Hematopoietic multipotent progenitor cell treated with erythropoietin and hydrocortisone succinate and interleukin-3 and kit ligand, for 4 days (in vitro differentiated cells): Measurements from ENCODE around the gene COL5A3.
"Not testable (repeated sequence)": the region's sequence is repeated elsewhere in the genome, so short reads cannot be mapped to it uniquely, and the experiment has no call there.

Experiments used
- DNase-seq: peaks from one replicate; pipeline ENCODE4 v3.0.0-alpha.2; 2015

COL5A3 gene

GRCh38 chr19:10010247-10010691 lies at the start of gene COL5A3:
Gene COL5A3 (minus strand): TSS chr19:10010504. CDS start chr19:10010385, 119 bp downstream.
- no peak for DNase-seq

DNA sequence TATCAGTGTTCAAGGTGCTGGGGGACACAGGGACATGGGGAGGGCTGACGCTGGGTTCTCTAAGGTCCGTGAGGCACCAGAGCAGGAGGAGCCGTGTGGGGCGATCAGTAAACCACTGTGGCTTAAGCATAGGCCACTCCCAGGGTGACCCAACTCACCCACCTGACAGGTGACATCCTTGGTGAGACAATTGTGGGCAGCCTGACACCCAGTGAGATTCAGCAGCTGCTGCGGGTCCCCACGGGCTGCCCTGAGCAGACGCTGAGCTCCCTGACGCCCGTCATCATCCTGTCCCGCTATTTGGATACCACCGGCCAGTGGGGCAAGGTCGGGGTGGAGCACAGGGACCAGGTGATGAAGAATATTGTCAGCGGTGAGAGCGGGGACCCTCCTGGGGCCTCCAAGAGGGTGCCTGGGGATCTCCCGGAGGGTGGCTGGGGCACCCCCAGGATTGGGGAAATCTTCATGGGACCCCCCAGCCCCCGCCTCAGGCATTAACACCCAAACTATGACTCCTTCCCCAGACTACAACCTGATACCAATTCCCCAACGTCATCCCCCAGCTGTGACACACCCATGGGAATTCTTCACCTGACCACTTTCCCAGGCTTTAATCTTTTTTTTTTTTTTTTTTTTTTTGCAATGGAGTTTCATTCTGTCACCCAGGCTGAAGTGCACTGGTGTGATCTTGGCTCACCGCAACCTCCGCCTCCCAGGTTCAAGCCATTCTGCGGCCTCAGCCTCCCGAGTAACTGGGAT lies 42.5 kb upstream of the COL5A3 start:
- no peak for DNase-seq

DNA sequence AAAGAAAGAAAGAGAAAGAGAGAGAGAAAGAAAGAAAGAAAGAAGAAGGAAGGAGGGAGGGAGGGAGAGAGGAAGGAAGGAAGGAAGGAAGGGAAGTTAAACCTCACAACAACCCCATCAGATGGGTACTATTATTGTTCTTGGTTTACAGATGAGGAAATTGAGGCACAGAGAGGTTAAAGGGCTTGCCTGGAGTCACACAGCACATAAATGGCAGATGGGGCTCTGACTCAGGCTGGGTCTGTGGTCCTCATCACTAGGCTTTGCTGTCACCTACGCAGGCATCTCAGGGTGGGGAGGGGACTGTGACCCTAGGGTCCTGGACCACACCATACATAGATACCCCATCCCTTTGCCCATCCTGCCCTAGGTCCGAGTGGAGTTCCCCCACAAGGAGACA lies 39.3 kb upstream of the COL5A3 start:
- no peak for DNase-seq

- DNase-seq, result no peak
Observed at GRCh38 chr19:10045371-10045770, 35.1 kb upstream of the COL5A3 start.

GRCh38 chr19:10044390-10044789 lies 34.1 kb upstream of the COL5A3 start:
- DNase-seq, result no peak

DNA sequence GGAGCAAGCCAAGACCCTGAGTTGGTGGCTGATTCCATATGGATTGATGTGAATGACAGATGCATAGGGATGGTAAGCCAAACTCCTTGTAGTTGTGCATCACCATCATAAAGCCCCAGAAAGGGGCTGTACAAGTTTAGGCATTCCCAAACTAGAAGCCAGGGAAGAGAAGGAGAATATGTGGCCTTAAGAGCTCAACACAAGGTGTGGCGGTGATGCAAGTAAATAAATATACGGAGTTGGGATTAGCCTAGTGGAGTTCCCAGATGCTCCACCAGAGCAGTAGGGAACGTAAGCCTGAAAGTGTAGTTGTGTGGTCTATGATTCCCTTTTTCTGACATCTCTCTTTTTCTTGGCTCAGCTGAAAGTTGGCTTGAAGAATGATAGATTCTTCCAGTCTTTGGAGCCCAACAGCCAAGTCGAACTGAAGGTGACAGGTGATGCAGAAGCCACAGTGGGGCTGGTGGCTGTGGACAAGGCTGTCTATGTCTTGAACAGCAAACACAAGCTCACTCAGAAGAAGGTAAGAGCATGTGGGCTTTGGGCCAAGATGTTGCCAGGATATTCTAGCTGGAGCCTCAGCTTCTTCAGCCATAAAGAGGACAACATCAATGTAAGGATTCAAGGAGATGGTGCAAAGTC lies 33.1 kb upstream of the COL5A3 start:
- peak; percentile 15 for DNase-seq

DNA sequence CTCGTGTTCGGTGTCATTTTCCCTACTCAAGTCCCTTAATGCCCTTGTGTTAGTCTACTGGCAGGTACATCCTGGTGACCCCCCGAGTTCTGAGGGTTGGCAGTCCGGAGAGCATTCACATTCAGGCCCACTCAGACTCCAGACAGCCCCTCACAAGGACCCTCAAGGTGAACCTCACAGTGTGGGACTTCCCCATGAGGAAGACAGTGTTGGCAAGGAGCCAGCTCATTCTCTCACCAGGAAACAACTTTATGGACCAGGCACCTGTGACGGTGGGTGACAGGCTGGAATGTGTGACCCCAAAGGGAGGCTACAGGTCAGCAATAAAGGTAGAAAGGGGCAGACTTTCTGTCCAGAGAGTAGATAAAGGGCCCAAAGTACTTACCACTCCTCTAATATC lies 27.5 kb upstream of the COL5A3 start:
- no peak for DNase-seq

- DNase-seq, result no peak
Observed at GRCh38 chr19:10037367-10037766, 27.1 kb upstream of the COL5A3 start.

DNA sequence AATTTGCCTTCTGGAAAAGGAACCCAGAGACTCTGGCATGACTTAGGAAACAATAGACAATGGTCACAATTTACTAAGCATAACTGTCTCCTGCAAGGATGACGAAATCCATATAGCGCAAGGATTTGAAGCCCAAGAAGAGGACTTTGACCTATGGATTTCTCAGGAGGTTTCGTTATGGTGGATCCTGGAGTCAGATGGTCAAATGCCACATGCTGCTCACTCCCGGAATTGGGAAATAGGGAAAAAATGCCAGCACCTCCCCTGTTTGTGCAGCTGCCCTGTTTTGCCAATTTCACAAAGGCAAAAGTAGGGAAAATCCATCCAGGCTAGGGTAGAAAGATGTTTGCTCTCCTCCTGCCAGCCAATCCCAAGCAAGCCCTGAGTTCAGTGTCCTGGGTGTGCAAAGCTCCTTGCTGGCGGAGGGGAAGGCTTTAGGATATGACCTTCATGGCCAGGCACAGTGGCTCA lies 26.3 kb upstream of the COL5A3 start:
- DNase-seq, result no peak

GRCh38 chr19:10033614-10034013 lies 23.3 kb upstream of the COL5A3 start:
- DNase-seq, result no peak

DNA sequence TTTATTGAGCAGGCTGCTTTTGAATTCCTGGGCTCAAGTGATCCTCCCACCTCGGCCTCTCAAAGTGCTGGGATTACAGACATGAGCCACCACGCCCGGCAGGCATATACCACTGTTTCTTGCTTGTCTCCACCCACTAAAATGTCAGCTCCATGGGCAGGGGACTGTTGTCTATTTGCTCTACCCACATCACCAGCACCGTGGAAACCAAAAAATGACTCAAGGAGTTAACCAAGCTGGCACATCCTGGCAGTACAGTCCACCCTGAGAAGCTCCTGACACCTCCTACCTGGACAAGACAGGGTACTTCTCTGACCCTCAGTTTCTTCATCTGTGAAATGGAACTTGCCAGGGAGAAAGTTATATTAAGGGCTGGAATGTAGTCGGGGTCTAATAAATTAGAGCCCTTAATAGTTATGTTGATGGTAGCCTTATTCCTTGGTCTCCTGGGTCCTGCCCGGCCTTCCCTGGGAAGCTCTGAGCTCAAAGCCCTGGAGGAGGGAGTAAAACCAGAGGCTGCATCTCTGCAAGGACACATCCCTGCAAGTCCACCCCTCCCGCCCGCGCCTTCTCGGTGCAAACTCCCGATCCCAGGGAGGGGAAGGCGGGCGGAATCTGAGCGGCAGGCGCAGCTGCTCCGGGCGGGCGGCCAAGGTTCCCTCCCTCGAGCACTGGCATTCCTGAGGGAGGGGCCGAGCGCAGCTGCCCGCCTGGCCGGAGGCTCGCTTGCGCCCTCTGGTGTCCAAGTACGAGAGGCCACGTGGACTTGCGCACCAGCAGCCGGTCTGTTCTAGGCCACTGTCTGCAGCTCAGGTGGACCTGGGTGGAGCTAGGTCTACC lies 17.1 kb upstream of the COL5A3 start:
- peak; percentile 86 for DNase-seq

- no peak for DNase-seq
Observed at GRCh38 chr19:10026744-10027143, 16.4 kb upstream of the COL5A3 start.

DNA sequence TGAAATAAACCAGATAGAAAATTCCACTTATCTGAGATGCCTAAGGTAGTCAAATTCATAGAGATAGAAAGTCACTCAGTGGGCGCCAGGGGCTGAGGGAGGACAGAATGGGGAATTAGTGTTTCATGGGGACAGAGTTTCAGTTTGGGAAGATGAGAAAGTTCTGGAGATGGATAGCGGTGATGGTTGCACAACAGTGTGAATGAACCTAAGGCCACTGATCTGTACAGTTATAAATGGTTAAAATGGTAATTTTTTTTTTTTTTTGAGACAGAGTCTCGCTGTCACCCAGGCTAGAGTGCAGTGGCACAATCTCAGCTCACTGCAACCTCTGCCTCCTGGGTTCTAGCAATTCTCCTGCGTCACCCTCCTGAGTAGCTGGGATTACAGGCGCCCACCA lies 12.8 kb upstream of the COL5A3 start:
- not testable (repeated sequence) for DNase-seq

GRCh38 chr19:10021863-10022262 lies 11.6 kb upstream of the COL5A3 start:
- DNase-seq, result no peak

DNA sequence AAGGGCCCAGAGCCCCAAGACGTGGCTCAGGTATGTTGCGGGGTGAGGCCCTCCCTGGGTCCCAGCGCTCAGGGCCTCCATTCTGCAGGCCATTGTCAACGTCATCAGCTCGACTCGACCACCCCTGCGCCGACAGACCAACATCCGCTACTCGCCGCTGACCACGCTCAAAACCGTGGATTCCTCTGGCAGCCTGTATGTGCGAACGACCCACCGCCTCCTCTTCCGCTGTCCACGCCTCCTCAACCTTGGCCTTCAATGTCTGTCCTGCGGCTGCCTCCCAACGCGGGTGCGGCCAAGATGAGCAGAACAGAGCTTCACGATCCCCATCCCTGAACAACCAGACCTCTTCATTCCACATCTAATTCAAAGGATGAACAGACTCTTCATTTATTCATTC lies 11.1 kb upstream of the COL5A3 start:
- no peak for DNase-seq

DNA sequence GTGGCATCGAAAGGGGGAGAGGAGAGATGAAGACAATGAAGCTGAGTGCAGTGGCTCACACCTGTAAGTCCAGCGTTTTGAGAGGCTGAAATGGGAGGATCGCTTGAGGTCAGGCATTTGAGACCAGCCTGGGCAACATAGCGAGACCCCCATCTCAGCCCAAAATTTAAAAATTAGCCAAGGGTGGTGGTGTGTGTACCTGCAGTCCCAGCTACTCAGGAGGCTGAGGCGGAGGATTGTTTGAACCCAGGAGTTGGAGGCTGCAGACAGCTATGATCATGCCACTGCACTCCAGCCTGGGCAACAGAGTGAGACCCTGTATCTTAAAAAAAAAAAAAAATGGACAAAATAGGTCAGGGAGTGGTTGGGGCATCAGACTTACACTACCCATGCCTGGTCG lies 10.5 kb upstream of the COL5A3 start:
- DNase-seq, result no peak

DNA sequence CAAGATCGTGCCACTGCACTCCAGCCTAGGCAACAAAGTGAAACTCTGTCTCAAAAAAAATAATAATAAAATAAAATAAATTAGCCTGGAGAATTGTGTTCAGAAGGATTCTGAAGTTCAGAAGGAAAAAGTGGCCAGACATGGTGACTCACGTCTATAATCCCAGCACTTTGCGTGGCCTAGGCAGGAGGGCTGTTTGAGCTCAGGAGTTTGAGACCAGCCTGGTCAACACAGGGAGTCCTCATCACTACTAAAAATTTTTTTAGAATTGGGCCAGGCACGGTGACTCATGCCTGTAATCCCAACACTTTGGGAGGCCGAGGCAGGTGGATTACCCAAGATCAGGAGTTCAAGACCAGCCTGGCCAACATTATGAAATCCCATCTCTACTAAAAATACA lies 8.9 kb upstream of the COL5A3 start:
- DNase-seq, result no peak

- DNase-seq, result no peak
Observed at GRCh38 chr19:10018786-10019185, 8.5 kb upstream of the COL5A3 start.

DNA sequence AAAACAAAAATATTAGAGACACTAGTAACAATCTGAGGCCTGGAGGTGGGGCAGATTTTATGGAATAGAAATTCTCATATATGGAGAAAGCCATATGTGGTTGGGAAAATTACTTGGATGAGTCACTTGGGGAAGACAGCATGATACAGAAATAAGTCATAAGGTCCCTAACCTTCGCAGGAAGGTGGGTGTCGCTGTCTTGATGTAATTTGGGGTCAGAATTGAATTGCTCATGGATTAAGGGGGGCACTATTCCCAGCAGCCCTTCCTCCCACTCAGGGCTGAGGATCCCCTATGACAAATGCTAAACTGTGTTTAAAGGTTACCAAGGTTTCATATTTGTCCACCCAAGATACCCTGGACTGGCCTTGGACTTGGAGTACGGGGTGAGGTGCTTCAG lies 8.0 kb upstream of the COL5A3 start:
- DNase-seq, result no peak

DNA sequence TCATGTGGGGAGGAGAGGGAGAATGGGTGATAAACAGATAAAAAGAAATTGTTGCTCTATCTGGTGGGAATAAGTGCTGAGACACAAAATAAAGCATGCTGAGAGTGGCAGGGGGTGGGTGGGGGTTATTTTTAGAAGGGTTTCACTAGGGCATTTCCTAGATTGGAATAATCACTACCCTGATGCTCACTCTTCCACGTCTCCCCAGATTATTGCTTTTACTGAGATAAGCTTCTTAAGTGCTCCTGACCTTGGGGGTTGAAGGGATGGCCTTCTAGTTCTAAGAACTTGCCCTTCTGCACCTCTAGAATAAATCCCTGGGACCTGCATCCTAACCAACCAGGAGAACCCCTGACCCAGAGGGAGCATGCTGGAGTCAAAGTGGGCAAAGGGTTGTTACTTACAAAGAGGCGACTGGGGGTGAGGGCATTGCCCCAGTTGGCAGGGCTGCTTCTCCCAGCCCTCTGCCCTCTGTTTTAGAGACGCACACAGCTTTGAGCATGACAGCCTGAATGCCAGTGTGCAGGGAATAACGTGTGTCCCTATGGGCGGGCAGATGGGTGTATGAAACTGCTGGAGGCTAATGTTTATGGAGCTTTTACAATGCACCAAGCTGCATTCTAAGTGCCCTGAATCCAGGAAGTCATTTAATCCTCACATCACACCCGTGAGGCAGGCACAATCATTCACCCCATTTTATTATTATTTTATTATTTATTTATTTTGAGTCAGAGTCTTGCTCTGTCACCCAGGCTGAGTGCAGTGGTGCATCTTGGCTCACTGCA lies 3.7 kb upstream of the COL5A3 start:
- DNase-seq, result no peak

GRCh38 chr19:10013316-10013715 lies 3.0 kb upstream of the COL5A3 start, which contains the start of gene RDH8:
Gene RDH8 (plus strand): TSS chr19:10013483. CDS start chr19:10013498, 15 bp downstream.
- no peak for DNase-seq

DNA sequence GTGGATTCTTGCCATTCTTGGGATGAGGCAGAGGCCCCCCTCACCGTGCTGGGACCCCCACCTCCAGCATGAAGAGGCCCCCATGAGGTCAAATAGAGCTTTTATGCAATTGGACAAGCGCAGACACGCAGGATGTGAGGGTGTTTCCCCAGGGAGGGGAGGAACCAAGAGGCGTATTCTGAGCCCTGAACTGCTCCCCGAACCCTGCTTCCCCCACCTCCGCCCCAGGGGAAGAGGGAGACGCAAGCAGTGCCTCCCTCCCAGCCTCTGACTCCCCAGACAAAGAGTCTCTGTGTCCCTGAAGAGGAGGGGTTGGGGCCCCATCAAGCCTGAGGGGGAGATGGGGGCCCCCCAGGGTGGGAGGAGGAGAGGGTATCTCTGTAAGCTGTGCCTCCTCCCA lies 1.7 kb upstream of the COL5A3 start:
- no peak for DNase-seq

- DNase-seq, result no peak
Observed at GRCh38 chr19:10010939-10011338, 635 bp upstream of the COL5A3 start.
